Activated CD4-positive, alpha-beta T cell treated with anti-CD3 and anti-CD28 coated beads, Interleukin-2, amount 10 ng/mL, durations not matched to agents 7 days and 5 days (primary cell): Measurements from ENCODE around the gene N4BP2. TPM values are rescaled to one million over a fixed set of nuclear protein-coding genes. Genes with fewer than 3 reads are reported as not detected.

Experiments
- CTCF ChIA-PET: fragments of 350-600 bp; sonication (Branson Sonifier 250); formaldehyde crosslinking; loops from one replicate; lab custom pipeline; 2021; ENCODE audit warnings: antibody characterized with exemption; lab: Charles Lee
- POLR2A ChIA-PET: fragments of 350-600 bp; sonication (Branson Sonifier 250); formaldehyde crosslinking; loops from one replicate; lab custom pipeline; 2021; ENCODE audit warnings: antibody characterized with exemption; lab: Charles Lee
- DNase-seq: peaks from one replicate; pipeline ENCODE4 v3.0.0-alpha.2; 2020
- H3K27ac Mint-ChIP-seq: one replicate; pipeline ENCODE4 v1.8.0; 2021; ENCODE audit warnings: mild to moderate bottlenecking, moderate library complexity, mixed read lengths
- H3K27me3 Mint-ChIP-seq: one replicate; pipeline ENCODE4 v1.8.0; 2021; ENCODE audit warnings: mixed read lengths
- H3K36me3 Mint-ChIP-seq: one replicate; pipeline ENCODE4 v1.8.0; 2021; ENCODE audit warnings: low read depth, mixed read lengths
- H3K4me1 Mint-ChIP-seq: one replicate; pipeline ENCODE4 v1.8.0; 2021; ENCODE audit warnings: mixed read lengths
- H3K4me3 Mint-ChIP-seq: one replicate; pipeline ENCODE4 v1.8.0; 2021; ENCODE audit warnings: mild to moderate bottlenecking, moderate library complexity, mixed read lengths
- H3K9me3 Mint-ChIP-seq: one replicate; pipeline ENCODE4 v1.8.0; 2021; ENCODE audit warnings: mixed read lengths
- total RNA-seq, 2 experiments: library from RNA; stranded (reverse); gene quantifications; one replicate each; pipeline ENCODE4 v1.2.3, GENCODE V29; 2021

N4BP2 gene
- total RNA-seq, 2 experiments from 2014 or later = 32.2 to 39.2 TPM

- Mint-ChIP-seq H3K9me3 (no peaks in the 10 kb centered on the region), H3K4me1 (peaks cover 72% of the 10 kb centered on the region), H3K36me3 (peaks cover 80% of the 10 kb centered on the region), H3K27ac (peak overlapping the region; percentile 98), H3K4me3 (peak overlapping the region; percentile 94), H3K27me3 (no peaks in the 10 kb centered on the region)
- ChIA-PET POLR2A (interaction anchor here (0.6 to 1.5 kb wide), 6 partner anchors 9 to 227 kb away, joined by 3 to 6 read pairs (median 3); no protein-coding TSS in a partner anchor), CTCF (interaction anchor here (0.6 to 1.8 kb wide), 15 partner anchors 9 to 154 kb away, joined by 3 to 10 read pairs (median 4); partner anchors contain the start of gene RHOH)
- DNase-seq = peak; percentile 56
These were observed 148.9 kb downstream of the N4BP2 start for GRCh38 chr4:40205259-40206198.

DNA sequence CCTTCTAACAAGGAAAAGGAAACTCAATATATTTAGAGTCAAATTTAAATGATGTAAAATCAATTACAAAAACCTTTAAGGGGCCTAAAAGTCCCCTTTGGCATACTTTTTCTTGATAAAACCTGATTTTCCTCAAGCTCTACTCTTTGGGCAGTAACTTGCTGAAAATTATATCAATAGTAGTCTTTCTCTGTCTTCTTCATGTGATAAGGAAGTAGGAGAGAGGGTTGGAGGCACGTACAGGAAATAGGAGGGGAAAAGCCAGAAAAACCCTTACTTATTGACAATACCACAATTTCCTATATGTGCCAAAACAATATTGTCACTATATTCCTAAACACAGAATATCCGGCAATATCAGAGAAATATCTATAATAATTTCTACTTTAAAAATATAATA, 149.8 kb downstream of the N4BP2 start:
- peaks cover 79% of the 10 kb centered on the region for H3K36me3 Mint-ChIP-seq
- ChIA-PET POLR2A (no interaction called here), CTCF (interaction anchor here (0.9 to 1.1 kb wide), 4 partner anchors 21 to 57 kb away, joined by 3 read pairs; no protein-coding TSS in a partner anchor)
- peak; percentile 14 for DNase-seq
- H3K27me3 Mint-ChIP-seq = no peaks in the 10 kb centered on the region
- no peaks in the 10 kb centered on the region for H3K9me3 Mint-ChIP-seq
- peak overlapping the region; percentile 94 for H3K4me3 Mint-ChIP-seq
- H3K27ac Mint-ChIP-seq = peak overlapping the region; percentile 98
- peaks cover 77% of the 10 kb centered on the region for H3K4me1 Mint-ChIP-seq

Other genes with a start within 250 kb of the N4BP2 start
- 100 to 1,000 TPM; 108 to 116 TPM for gene PDS5A, start 78.9 kb upstream of the N4BP2 start, total RNA-seq
- 100 to 1,000 TPM; 134 to 137 TPM for gene RHOH, start 140.2 kb downstream of the N4BP2 start, total RNA-seq